Measurements from ENCODE around the gene FAM193B.

Gene FAM193B

GRCh38 chr5:177596775-177597238, 42.4 kb upstream of the FAM193B start:
- no peak for TF ChIP-seq CTCF (IDR thresholded peaks at IDR 0.05; ENCODE audit: insufficient read depth, low read length, poor library complexity, severe bottlenecking)
- TF ChIP-seq EZH2phosphoT487 (conservative IDR thresholded peaks at IDR 0.05; ENCODE audit: low read length) = no peak
- Histone ChIP-seq H3K27ac (ENCODE audit: low read depth, low read length) (no peak overlapping the region), H2AFZ (ENCODE audit: low read depth, low read length, severe bottlenecking) (no peak overlapping the region), H3K9me3 (ENCODE audit: insufficient read depth, low read length) (no peaks in the 10 kb centered on the region), H3K79me2 (ENCODE audit: insufficient read depth, low read length) (peaks cover 18% of the 10 kb centered on the region), H3K27me3 (ENCODE audit: low read length) (no peaks in the 10 kb centered on the region), H3K9me2 (replicated peaks; ENCODE audit: insufficient read depth, low read length) (no peaks in the 10 kb centered on the region), H4K20me1 (ENCODE audit: low read depth, low read length) (no peaks in the 10 kb centered on the region), H3K4me2 (ENCODE audit: low read depth, low read length, poor library complexity, severe bottlenecking) (no peak overlapping the region), H3K4me3 (ENCODE audit: insufficient read depth, low read length, poor library complexity, severe bottlenecking) (no peak overlapping the region), H3K36me3 (ENCODE audit: low read length) (peaks cover 13% of the 10 kb centered on the region), H3F3A (ENCODE audit: insufficient read depth) (peaks cover 12% of the 10 kb centered on the region), H3K9ac (ENCODE audit: low read length) (no peak overlapping the region)

DNA sequence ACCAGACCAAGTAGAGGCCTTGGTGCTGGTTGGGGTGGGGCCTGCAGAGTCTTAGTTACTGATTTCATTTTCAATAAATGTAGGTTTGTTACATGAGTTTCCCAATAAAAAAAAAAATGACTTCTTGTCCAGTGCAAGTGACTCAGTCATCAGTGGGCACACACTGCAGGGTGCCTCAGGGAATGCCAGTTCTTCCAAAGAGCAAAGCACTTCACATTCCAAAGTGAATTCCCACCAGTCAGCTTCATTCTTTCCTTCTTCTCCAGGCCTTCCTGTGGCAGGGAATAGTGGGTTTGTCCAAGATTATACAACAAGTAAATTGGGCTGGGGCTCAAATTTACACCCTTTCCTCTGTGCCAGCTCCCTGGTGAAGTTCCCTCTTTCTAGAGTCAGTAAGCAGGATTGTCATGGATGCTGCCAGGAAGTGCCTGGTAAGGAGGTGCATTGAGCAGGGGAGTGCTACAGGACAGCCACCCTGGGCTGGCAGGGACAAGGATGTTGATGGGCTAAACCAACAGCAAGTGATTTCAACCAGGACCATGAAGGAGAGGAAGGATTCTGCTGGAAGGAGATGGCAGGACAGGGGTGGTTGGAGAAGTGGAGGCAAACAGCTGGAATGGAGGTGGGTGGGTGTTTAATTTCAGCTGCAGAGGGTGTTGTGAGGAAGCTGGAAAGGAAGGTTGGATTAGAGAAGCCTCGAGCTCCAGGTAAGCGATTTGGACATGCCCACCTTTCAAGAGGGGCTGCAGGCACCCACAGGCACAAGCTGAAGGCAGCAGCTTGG, 41.8 kb upstream of the FAM193B start:
- no peaks in the 10 kb centered on the region for H4K20me1 ChIP-seq (ENCODE audit: low read depth, low read length)
- TF ChIP-seq CTCF (IDR thresholded peaks at IDR 0.05; ENCODE audit: insufficient read depth, low read length, poor library complexity, severe bottlenecking) (no peak), EZH2phosphoT487 (conservative IDR thresholded peaks at IDR 0.05; ENCODE audit: low read length) (no peak)

GRCh38 chr5:177595026-177595585, 40.7 kb upstream of the FAM193B start:
- Histone ChIP-seq H3K79me2 (ENCODE audit: insufficient read depth, low read length) (peaks cover 12% of the 10 kb centered on the region), H4K20me1 (ENCODE audit: low read depth, low read length) (no peaks in the 10 kb centered on the region)
- TF ChIP-seq EZH2phosphoT487 (conservative IDR thresholded peaks at IDR 0.05; ENCODE audit: low read length) (no peak), CTCF (IDR thresholded peaks at IDR 0.05; ENCODE audit: insufficient read depth, low read length, poor library complexity, severe bottlenecking) (no peak)

More for the DNA sequence above, 41.8 kb upstream of the FAM193B start:
- H3K4me2 ChIP-seq (ENCODE audit: low read depth, low read length, poor library complexity, severe bottlenecking) = no peak overlapping the region
- H2AFZ ChIP-seq (ENCODE audit: low read depth, low read length, severe bottlenecking) = no peak overlapping the region
- H3K79me2 ChIP-seq (ENCODE audit: insufficient read depth, low read length) = peaks cover 18% of the 10 kb centered on the region
- H3K36me3 ChIP-seq (ENCODE audit: low read length) = peaks cover 13% of the 10 kb centered on the region
- H3K27me3 ChIP-seq (ENCODE audit: low read length) = no peaks in the 10 kb centered on the region
- no peaks in the 10 kb centered on the region for H3K9me3 ChIP-seq (ENCODE audit: insufficient read depth, low read length)
- H3K9ac ChIP-seq (ENCODE audit: low read length) = no peak overlapping the region
- no peak overlapping the region for H3K27ac ChIP-seq (ENCODE audit: low read depth, low read length)
- H3K4me3 ChIP-seq (ENCODE audit: insufficient read depth, low read length, poor library complexity, severe bottlenecking) = no peak overlapping the region
- no peaks in the 10 kb centered on the region for H3K9me2 ChIP-seq (replicated peaks; ENCODE audit: insufficient read depth, low read length)
- peaks cover 16% of the 10 kb centered on the region for H3F3A ChIP-seq (ENCODE audit: insufficient read depth)

More at GRCh38 chr5:177595026-177595585, 40.7 kb upstream of the FAM193B start:
- Histone ChIP-seq H3K9me2 (replicated peaks; ENCODE audit: insufficient read depth, low read length) (no peaks in the 10 kb centered on the region), H3K9me3 (ENCODE audit: insufficient read depth, low read length) (no peaks in the 10 kb centered on the region), H3K36me3 (ENCODE audit: low read length) (peaks cover 13% of the 10 kb centered on the region), H3K4me3 (ENCODE audit: insufficient read depth, low read length, poor library complexity, severe bottlenecking) (no peak overlapping the region), H3K27me3 (ENCODE audit: low read length) (no peaks in the 10 kb centered on the region), H3K9ac (ENCODE audit: low read length) (no peak overlapping the region), H2AFZ (ENCODE audit: low read depth, low read length, severe bottlenecking) (no peak overlapping the region), H3K27ac (ENCODE audit: low read depth, low read length) (no peak overlapping the region), H3K4me2 (ENCODE audit: low read depth, low read length, poor library complexity, severe bottlenecking) (no peak overlapping the region), H3F3A (ENCODE audit: insufficient read depth) (peaks cover 16% of the 10 kb centered on the region)
